SK-N-SH (cell line): ENCODE data around the gene TSC22D2.

Experiments
- GATA2 ChIP-seq: sonication (generic); formaldehyde crosslinking; IDR thresholded peaks from 2 replicates; pipeline ENCODE4 v1.5.0; 2020; ENCODE audit warnings: mild to moderate bottlenecking, missing genetic modification reagents
- POLR2AphosphoS5 ChIP-seq: IDR thresholded peaks from 2 replicates; pipeline ENCODE4 v1.6.1; 2012; ENCODE audit warnings: low read depth, low read length
- RAD21 ChIP-seq: IDR thresholded peaks from 2 replicates; pipeline ENCODE4 v1.6.1; 2012; ENCODE audit warnings: mild to moderate bottlenecking, low read length
- TAF1 ChIP-seq: IDR thresholded peaks from 2 replicates; pipeline ENCODE4 v1.6.1; 2012; ENCODE audit warnings: low read depth, mild to moderate bottlenecking, low read length, moderate library complexity, borderline replicate concordance
- YY1 ChIP-seq: IDR thresholded peaks from 2 replicates; pipeline ENCODE4 v1.4.0; 2012; ENCODE audit warnings: low read depth, mild to moderate bottlenecking
- TF ChIP-seq, protein P1 (sequence below): fragments of 200-600 bp; sonication (generic); IDR thresholded peaks from 2 replicates; pipeline ENCODE4 v1.6.1; 2017; ENCODE audit warnings: antibody characterized with exemption, mild to moderate bottlenecking, moderate library complexity

DNA sequence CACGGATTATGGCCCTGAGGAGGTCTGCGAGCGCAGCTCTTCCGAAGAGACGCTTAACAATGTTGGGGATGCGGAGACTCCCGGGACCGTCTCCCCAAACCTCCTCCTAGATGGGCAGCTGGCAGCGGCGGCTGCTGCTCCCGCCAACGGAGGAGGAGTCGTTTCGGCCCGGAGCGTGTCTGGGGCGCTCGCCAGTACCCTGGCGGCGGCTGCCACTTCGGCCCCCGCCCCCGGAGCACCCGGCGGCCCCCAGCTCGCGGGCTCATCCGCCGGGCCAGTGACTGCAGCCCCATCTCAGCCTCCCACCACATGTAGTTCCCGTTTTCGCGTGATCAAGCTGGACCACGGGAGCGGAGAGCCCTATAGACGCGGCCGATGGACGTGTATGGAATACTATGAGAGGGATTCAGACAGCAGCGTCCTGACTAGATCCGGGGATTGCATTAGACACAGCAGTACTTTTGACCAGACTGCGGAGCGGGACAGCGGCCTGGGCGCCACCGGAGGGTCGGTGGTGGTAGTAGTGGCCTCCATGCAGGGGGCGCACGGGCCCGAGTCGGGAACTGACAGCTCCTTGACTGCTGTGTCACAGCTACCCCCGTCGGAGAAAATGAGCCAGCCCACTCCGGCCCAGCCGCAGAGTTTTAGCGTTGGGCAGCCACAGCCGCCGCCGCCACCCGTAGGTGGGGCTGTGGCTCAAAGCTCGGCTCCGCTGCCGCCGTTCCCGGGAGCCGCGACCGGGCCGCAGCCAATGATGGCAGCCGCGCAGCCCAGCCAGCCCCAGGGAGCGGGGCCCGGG is 1.6 kb downstream of the TSC22D2 start:
- TF ChIP-seq TAF1, result 0 out of 2 replicates have a peak, but pooled peaks have one; percentile 12
- 0 out of 2 replicates have a peak, but pooled peaks have one; percentile 25 for TF ChIP-seq YY1
- TF ChIP-seq, protein P1, sequence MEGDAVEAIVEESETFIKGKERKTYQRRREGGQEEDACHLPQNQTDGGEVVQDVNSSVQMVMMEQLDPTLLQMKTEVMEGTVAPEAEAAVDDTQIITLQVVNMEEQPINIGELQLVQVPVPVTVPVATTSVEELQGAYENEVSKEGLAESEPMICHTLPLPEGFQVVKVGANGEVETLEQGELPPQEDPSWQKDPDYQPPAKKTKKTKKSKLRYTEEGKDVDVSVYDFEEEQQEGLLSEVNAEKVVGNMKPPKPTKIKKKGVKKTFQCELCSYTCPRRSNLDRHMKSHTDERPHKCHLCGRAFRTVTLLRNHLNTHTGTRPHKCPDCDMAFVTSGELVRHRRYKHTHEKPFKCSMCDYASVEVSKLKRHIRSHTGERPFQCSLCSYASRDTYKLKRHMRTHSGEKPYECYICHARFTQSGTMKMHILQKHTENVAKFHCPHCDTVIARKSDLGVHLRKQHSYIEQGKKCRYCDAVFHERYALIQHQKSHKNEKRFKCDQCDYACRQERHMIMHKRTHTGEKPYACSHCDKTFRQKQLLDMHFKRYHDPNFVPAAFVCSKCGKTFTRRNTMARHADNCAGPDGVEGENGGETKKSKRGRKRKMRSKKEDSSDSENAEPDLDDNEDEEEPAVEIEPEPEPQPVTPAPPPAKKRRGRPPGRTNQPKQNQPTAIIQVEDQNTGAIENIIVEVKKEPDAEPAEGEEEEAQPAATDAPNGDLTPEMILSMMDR, result peak; percentile 52
- TF ChIP-seq POLR2AphosphoS5, result no peak
- peak; percentile 52 for TF ChIP-seq RAD21
- no peak for TF ChIP-seq GATA2 (CRISPR knock-in tag)
